Measurements from ENCODE around the gene LY6G6C.

- TF ChIP-seq CTCF (conservative IDR thresholded peaks at IDR 0.05 in 1 of 2, IDR thresholded peaks at IDR 0.05 in 1 of 2; ENCODE audit: extremely low read depth in 1 of 2, insufficient read depth in 1 of 2, low read depth in 1 of 2, low read length in 2 of 2) (no peak), EZH2 (IDR thresholded peaks at IDR 0.05; ENCODE audit: borderline replicate concordance, low read length) (no peak)
These were observed 10.5 kb upstream of the LY6G6C start for GRCh38 chr6:31732029-31732428.
